Adipose tissue (tissue), 3 donors: Measurements from ENCODE around the gene CDH4. TPM values are rescaled to one million over a fixed set of nuclear protein-coding genes. Genes with fewer than 3 reads are reported as not detected.

ENCODE experiments used
- H3K27ac ChIP-seq: one replicate; pipeline ENCODE4 v1.5.1; 2013; ENCODE audit warnings: low read depth, low read length
- WGBS, 3 donors: extraction: QIAGEN DNeasy Blood & Tissue Kit; methylation state at CpG; one replicate each; pipeline ENCODE4 v1.1.7; 2013; 5-methylcytosine and 5-hydroxymethylcytosine counted together
- polyA plus RNA-seq, 3 donors: library from polyadenylated mRNA; stranded (reverse); fragments of 200-250 nt; gene quantifications; one replicate each; pipeline ENCODE4 v1.2.3, GENCODE V29; 2013
- donor health status: healthy with polysubstance abuse.
- donor health status: Bipolar disorder and iron deficiency.
- donor health status: healthy.

The CDH4 gene
- polyA plus RNA-seq, 3 donors = 0.04 to 0.11 (median 0.05) TPM

GRCh38 chr20:61619751-61620150 lies 367.7 kb downstream of the CDH4 start:
- 88 to 94% (median 92%) methylated on average over 10 of the region's 10 CpGs for WGBS, 3 donors
- no peak overlapping the region for H3K27ac ChIP-seq

GRCh38 chr20:61620174-61620573 lies 368.1 kb downstream of the CDH4 start:
- WGBS, 3 donors = 0 to 74% (median 48%) methylated on average over 1 of the region's 1 CpG
- H3K27ac ChIP-seq = no peak overlapping the region

- 26 to 84% (median 67%) methylated on average over 19 of the region's 19 CpGs for WGBS, 3 donors
- no peak overlapping the region for H3K27ac ChIP-seq
These were observed 369.1 kb downstream of the CDH4 start for GRCh38 chr20:61621035-61621730.

- H3K27ac ChIP-seq = no peak overlapping the region
- WGBS, 3 donors = 54 to 88% (median 83%) methylated on average over 10 of the region's 10 CpGs
These were observed 369.8 kb downstream of the CDH4 start for GRCh38 chr20:61621852-61622251.

- WGBS, 3 donors = 82 to 85% (median 82%) methylated on average over 11 of the region's 11 CpGs
- no peak overlapping the region for H3K27ac ChIP-seq
These were observed 371.4 kb downstream of the CDH4 start for GRCh38 chr20:61623451-61623850.

- WGBS, 3 donors = 67 to 83% (median 80%) methylated on average over 8 of the region's 8 CpGs
- no peak overlapping the region for H3K27ac ChIP-seq
These were observed 373.2 kb downstream of the CDH4 start for GRCh38 chr20:61625246-61625645.

GRCh38 chr20:61626412-61626811 lies 374.4 kb downstream of the CDH4 start:
- WGBS, 3 donors = 65 to 75% (median 74%) methylated on average over 12 of the region's 12 CpGs
- H3K27ac ChIP-seq = no peak overlapping the region

- 72 to 73% (median 72%) methylated on average over 27 of the region's 27 CpGs for WGBS, 3 donors
These were observed 375.8 kb downstream of the CDH4 start for GRCh38 chr20:61627791-61628415.

GRCh38 chr20:61628480-61628879 lies 376.4 kb downstream of the CDH4 start:
- 53 to 64% (median 56%) methylated on average over 10 of the region's 10 CpGs for WGBS, 3 donors
- no peak overlapping the region for H3K27ac ChIP-seq

More at GRCh38 chr20:61627791-61628415, 375.8 kb downstream of the CDH4 start:
- H3K27ac ChIP-seq = no peak overlapping the region

GRCh38 chr20:61628901-61629601 lies 377.0 kb downstream of the CDH4 start:
- no peak overlapping the region for H3K27ac ChIP-seq
- WGBS, 3 donors = 31 to 45% (median 35%) methylated on average over 17 of the region's 17 CpGs

- WGBS, 3 donors = 62 to 75% (median 66%) methylated on average over 25 of the region's 25 CpGs
- H3K27ac ChIP-seq = no peak overlapping the region
These were observed 377.7 kb downstream of the CDH4 start for GRCh38 chr20:61629602-61630390.

GRCh38 chr20:61630391-61630650 lies 378.3 kb downstream of the CDH4 start:
- no peak overlapping the region for H3K27ac ChIP-seq
- WGBS, 3 donors = 80 to 86% (median 80%) methylated on average over 5 of the region's 5 CpGs

GRCh38 chr20:61630816-61631215 lies 378.8 kb downstream of the CDH4 start:
- WGBS, 3 donors = 75 to 83% (median 81%) methylated on average over 10 of the region's 10 CpGs

GRCh38 chr20:61631751-61632150 lies 379.7 kb downstream of the CDH4 start:
- H3K27ac ChIP-seq = no peak overlapping the region
- 64 to 82% (median 70%) methylated on average over 17 of the region's 17 CpGs for WGBS, 3 donors

More at GRCh38 chr20:61630816-61631215, 378.8 kb downstream of the CDH4 start:
- H3K27ac ChIP-seq = no peak overlapping the region

GRCh38 chr20:61633004-61633403 lies 380.9 kb downstream of the CDH4 start:
- H3K27ac ChIP-seq = no peak overlapping the region
- WGBS, 3 donors = 67 to 85% (median 76%) methylated on average over 1 of the region's 1 CpG

GRCh38 chr20:61634376-61635145 lies 382.5 kb downstream of the CDH4 start:
- 86 to 89% (median 87%) methylated on average over 28 of the region's 28 CpGs for WGBS, 3 donors
- H3K27ac ChIP-seq = no peak overlapping the region

GRCh38 chr20:61635721-61636455 lies 383.8 kb downstream of the CDH4 start:
- 64 to 67% (median 65%) methylated on average over 19 of the region's 19 CpGs for WGBS, 3 donors
- no peak overlapping the region for H3K27ac ChIP-seq
